Activated T-helper 1 cell treated with anti-CD3 and anti-CD28 coated beads, Interleukin-12 subunit alpha, Interleukin-12 subunit beta, Interleukin-2, Interleukin-4 antibody, amounts not matched to agents 30 ng/mL and 10 ng/mL and 1 ng/mL, durations not matched to agents 14 hours and 24 hours and 36 hours (primary cell): ENCODE data around the gene VWA5B1. TPM values are rescaled to one million over a fixed set of nuclear protein-coding genes. Genes with fewer than 3 reads are reported as not detected.

ENCODE experiments used
- DNase-seq: peaks from one replicate; pipeline ENCODE4 v3.0.0; 2021; ENCODE audit warnings: low spot score
- H3K27ac Mint-ChIP-seq: one replicate; pipeline ENCODE4 v1.8.0; 2021; ENCODE audit warnings: mild to moderate bottlenecking, mixed read lengths
- H3K27me3 Mint-ChIP-seq: one replicate; pipeline ENCODE4 v1.8.0; 2022; ENCODE audit warnings: mild to moderate bottlenecking, moderate library complexity, mixed read lengths; ENCODE audit not compliant: insufficient read depth
- H3K36me3 Mint-ChIP-seq: one replicate; pipeline ENCODE4 v1.8.0; 2021; ENCODE audit warnings: low read depth, mixed read lengths
- H3K4me1 Mint-ChIP-seq: one replicate; pipeline ENCODE4 v1.8.0; 2021; ENCODE audit warnings: low read depth, mixed read lengths
- H3K4me3 Mint-ChIP-seq: one replicate; pipeline ENCODE4 v1.8.0; 2021; ENCODE audit warnings: mild to moderate bottlenecking, moderate library complexity, mixed read lengths
- H3K9me3 Mint-ChIP-seq: one replicate; pipeline ENCODE4 v1.8.0; 2021; ENCODE audit warnings: mixed read lengths
- intact Hi-C: fragments of 100-400 bp; cut with micrococcal nuclease; formaldehyde crosslinking; loops from one replicate; pipeline ENCODE4 v1.15.1; 2024
- total RNA-seq: library from RNA; stranded (reverse); gene quantifications from 2 replicates; pipeline ENCODE4 v1.2.3, GENCODE V29; 2022

VWA5B1 gene
- total RNA-seq, 1 donor from 2014 or later: 0.05 TPM

DNA sequence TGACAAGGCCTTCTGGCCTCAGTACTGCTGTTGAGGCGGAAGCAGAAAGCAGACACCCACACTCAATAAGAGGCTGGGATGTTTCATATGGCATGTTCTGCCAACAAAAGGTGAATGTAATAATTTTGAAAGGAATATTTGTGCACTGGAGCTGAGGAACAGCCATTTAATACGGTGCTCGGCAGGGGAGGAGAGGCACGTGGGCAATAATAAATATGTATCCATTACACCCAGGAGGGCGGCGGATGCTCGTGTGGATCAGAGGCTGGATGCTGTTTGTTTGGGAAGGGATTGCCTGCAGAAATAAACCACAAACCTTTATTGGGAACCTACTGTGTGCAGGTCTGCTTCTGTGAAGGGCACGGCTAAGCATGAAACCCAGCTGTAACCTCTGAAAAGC, 92.0 kb downstream of the VWA5B1 start:
- intact Hi-C loops: no loop called here
- DNase-seq: no peak
- Mint-ChIP-seq H3K27me3 (peaks cover 17% of the 10 kb centered on the region), H3K36me3 (no peaks in the 10 kb centered on the region), H3K9me3 (no peaks in the 10 kb centered on the region), H3K4me1 (no peaks in the 10 kb centered on the region), H3K4me3 (no peak overlapping the region), H3K27ac (no peak overlapping the region)

DNA sequence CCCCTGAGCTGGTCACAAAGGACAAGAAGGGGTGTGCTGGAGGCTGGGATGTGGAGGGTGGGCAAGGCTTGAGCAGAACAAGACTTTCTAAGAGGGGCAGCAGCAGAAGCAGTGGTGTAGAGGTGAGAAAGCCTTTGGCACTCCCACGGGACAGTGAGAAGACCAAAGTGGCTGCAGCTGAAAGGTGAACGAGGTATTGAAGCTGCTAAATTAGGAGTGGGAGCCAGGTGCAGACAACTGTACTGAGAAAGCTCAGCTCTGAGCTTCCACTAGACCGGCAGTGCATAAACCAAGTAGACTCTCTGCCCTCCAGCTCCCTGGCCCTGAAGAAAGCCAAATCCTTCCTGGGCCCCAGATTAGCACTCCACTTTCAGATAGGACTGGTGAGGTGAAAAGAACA, 93.0 kb downstream of the VWA5B1 start:
- no peak for DNase-seq
- intact Hi-C loops: no loop called here
- Mint-ChIP-seq H3K27me3 (peaks cover 16% of the 10 kb centered on the region), H3K36me3 (no peaks in the 10 kb centered on the region), H3K9me3 (no peaks in the 10 kb centered on the region), H3K27ac (no peak overlapping the region), H3K4me3 (no peak overlapping the region), H3K4me1 (no peaks in the 10 kb centered on the region)

DNA sequence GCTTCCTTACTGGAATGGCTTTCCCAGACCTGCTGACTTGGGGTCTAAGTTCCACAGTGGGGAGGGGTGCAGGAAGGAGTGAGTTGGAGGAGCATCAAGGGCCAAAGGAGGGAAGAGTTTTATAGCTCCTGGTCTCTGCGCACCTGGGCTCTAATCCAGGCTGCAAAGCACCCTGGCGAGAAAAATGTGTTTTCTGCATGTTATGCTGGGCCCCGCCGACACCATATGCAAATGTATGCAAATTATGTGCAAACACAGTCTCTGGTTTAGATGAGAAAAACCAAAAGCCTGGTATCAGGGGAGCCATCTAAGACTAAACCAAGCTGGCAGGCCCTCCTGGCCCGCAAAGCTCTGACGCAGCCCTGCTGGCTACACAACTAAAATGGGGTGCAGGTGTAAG, 95.0 kb downstream of the VWA5B1 start:
- peaks cover 18% of the 10 kb centered on the region for H3K27me3 Mint-ChIP-seq
- no peaks in the 10 kb centered on the region for H3K9me3 Mint-ChIP-seq
- no peaks in the 10 kb centered on the region for H3K36me3 Mint-ChIP-seq
- no peak overlapping the region for H3K4me3 Mint-ChIP-seq
- no peaks in the 10 kb centered on the region for H3K4me1 Mint-ChIP-seq
- intact Hi-C loops: no loop called here
- H3K27ac Mint-ChIP-seq: no peak overlapping the region
- DNase-seq: no peak

DNA sequence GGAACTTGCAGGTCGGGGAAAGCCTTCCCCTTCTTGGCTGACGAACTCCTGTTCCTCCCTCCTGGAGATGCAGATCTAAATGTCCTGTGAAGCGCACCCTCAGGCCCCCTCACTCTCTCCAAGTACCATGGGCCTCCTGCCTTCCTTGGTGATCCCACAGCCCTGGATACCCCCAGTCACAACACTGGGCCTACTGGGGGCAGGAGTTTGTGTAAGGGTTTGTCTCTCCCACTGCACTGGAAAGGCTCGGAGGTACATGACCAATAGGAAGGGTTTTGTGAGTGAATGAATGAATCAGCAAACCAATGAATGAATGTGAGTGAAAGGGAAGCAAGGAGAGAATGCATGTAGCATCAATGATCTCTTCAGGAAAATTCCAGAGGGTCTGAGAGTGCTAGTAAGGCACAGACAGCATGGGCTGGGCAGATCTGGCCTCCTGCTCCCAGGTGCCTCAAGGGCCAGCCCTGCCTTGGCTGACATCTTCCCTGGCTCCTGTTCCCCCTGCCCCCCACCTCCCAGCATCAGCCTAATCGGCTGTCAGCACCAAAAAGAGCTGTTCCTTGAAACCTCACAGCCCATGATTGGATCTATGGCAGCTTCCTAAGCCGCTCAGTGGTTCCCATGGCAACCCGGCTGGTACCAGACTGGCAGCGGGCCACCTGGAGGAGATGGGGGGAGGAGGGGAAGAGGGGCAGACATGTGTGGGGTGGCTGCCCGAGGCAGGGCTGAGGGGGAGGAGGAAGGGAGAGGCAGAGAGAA, 95.8 kb downstream of the VWA5B1 start:
- DNase-seq: no peak
- H3K9me3 Mint-ChIP-seq: no peaks in the 10 kb centered on the region
- no peaks in the 10 kb centered on the region for H3K36me3 Mint-ChIP-seq
- intact Hi-C loops: no loop called here
- peaks cover 22% of the 10 kb centered on the region for H3K27me3 Mint-ChIP-seq
- no peak overlapping the region for H3K4me3 Mint-ChIP-seq
- H3K4me1 Mint-ChIP-seq: no peaks in the 10 kb centered on the region
- no peak overlapping the region for H3K27ac Mint-ChIP-seq

DNA sequence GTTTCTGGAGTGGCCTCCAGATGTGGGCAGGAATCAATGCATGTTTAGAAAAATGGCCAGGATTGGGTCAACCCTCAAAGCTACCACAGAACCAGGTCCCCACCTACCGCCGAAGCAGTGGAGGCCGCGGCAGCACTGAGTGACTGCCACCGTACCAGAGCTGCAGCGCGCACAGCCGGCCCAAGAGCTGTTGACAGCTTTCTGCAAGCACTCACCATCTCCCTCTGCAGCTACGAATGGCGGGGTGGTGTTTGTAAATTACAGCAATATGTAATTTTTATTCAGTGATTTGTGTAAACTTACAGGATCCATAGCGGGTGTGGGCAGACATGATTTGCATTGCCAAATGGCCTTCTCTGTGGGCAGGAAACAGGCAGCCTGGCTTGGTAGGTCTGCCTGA, 98.9 kb downstream of the VWA5B1 start:
- no peak for DNase-seq
- Mint-ChIP-seq H3K27me3 (peaks cover 38% of the 10 kb centered on the region), H3K36me3 (no peaks in the 10 kb centered on the region), H3K9me3 (peaks cover 8% of the 10 kb centered on the region), H3K4me3 (no peak overlapping the region), H3K4me1 (no peaks in the 10 kb centered on the region), H3K27ac (no peak overlapping the region)
- intact Hi-C loops: no loop called here

DNA sequence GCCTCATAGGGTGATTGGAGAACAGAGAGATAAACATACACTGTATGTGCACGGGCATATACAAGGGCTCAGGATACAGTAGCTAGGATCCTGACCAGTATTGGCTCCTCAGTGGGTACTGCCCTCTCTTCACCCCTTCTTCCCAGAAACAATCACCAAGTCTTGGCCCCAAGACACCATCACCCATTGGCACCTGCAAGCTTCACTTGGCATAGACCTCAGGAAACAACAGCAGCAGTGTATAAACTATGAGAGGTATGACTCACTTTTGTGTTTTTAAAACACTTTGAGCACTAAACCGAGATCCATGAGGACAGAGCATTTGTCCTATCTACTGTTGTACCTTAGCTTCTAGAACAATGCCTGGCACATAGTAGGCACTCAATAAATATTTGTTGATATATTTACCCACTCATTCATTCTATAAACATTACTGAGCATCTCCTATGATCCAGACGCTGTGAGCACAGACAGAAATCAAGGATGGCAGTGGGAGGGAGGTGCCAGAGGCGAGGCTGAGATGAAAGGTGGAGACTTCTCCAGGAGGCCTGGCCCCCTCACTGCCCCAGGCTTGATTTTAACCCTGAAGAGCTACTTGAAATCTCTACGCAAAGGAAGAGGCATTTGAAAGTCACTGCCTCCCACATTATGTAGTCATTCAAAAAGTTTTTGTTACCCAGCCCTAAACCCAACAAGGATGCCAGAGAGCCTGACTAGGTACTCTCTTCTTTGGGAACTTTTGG, 100.1 kb downstream of the VWA5B1 start:
- Mint-ChIP-seq H3K27ac (no peak overlapping the region), H3K4me3 (no peak overlapping the region), H3K27me3 (peaks cover 42% of the 10 kb centered on the region), H3K36me3 (no peaks in the 10 kb centered on the region), H3K4me1 (no peaks in the 10 kb centered on the region), H3K9me3 (peaks cover 16% of the 10 kb centered on the region)
- no peak for DNase-seq
- intact Hi-C loops: no loop called here

DNA sequence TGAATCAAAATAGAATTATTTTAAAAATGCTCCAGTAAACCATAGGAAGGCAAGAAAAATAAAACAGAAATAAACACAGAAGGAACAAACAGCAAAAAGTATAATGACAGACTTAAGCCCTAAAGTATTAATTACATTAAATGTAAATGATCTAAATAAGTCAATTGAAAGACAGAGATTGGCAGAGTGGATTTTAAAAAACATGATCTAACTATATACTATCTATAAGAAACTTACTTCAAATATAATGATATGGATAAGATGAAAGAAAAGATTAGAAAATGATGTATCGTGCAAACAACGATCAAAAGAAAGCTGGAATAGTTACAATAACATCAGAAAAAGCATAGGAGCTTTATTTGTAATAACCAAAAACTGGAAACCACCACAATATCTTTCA, 104.6 kb downstream of the VWA5B1 start:
- no peaks in the 10 kb centered on the region for H3K36me3 Mint-ChIP-seq
- H3K4me3 Mint-ChIP-seq: no peak overlapping the region
- H3K27ac Mint-ChIP-seq: no peak overlapping the region
- no peak for DNase-seq
- H3K27me3 Mint-ChIP-seq: peaks cover 53% of the 10 kb centered on the region
- intact Hi-C loops: no loop called here
- H3K9me3 Mint-ChIP-seq: peaks cover 16% of the 10 kb centered on the region
- H3K4me1 Mint-ChIP-seq: no peaks in the 10 kb centered on the region

DNA sequence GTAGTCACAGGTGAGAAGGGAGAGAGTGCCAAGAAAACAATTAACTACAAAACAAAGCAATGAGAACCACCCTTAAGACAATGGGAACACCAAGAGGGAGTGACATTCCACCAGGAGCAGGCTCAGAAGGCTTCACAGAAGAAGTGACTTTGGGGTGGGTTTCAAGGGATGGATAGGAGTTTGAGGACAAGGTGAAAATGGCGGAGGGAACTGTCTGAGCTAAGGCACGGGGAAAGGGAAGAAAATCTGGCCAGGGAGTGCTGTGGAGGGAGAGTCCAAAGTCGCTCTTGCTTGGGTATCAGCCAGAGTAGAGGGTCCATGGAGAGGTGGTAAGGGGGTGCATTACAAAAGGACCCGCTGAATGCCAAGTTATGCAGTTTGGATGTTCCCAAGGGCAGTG, 108.1 kb downstream of the VWA5B1 start:
- intact Hi-C loops: no loop called here
- H3K9me3 Mint-ChIP-seq: peaks cover 16% of the 10 kb centered on the region
- no peak overlapping the region for H3K4me3 Mint-ChIP-seq
- no peaks in the 10 kb centered on the region for H3K36me3 Mint-ChIP-seq
- DNase-seq: no peak
- peaks cover 46% of the 10 kb centered on the region for H3K27me3 Mint-ChIP-seq
- H3K4me1 Mint-ChIP-seq: no peaks in the 10 kb centered on the region
- no peak overlapping the region for H3K27ac Mint-ChIP-seq

DNA sequence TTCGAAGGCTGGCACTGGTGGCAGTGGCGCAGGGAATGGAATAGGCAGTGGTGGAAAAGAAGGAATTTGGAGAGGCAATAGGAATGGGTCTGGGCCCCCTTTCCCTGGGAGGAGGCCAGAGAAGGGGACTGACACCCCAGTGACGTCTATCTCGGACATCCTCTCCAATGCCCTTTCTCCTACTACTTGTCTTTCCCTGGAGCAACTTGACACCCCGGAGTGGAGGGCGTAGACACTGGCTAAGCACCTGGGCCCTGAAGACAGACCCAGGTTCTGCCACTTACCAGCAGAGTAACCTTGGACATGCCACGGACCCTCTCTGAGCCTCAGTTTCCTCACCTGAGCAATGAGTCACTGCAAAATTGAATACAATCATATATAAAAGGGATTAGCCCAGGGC, 108.5 kb downstream of the VWA5B1 start:
- H3K4me3 Mint-ChIP-seq: no peak overlapping the region
- peaks cover 12% of the 10 kb centered on the region for H3K9me3 Mint-ChIP-seq
- H3K27me3 Mint-ChIP-seq: peaks cover 45% of the 10 kb centered on the region
- intact Hi-C loops: no loop called here
- H3K27ac Mint-ChIP-seq: no peak overlapping the region
- H3K36me3 Mint-ChIP-seq: no peaks in the 10 kb centered on the region
- no peaks in the 10 kb centered on the region for H3K4me1 Mint-ChIP-seq
- no peak for DNase-seq

DNA sequence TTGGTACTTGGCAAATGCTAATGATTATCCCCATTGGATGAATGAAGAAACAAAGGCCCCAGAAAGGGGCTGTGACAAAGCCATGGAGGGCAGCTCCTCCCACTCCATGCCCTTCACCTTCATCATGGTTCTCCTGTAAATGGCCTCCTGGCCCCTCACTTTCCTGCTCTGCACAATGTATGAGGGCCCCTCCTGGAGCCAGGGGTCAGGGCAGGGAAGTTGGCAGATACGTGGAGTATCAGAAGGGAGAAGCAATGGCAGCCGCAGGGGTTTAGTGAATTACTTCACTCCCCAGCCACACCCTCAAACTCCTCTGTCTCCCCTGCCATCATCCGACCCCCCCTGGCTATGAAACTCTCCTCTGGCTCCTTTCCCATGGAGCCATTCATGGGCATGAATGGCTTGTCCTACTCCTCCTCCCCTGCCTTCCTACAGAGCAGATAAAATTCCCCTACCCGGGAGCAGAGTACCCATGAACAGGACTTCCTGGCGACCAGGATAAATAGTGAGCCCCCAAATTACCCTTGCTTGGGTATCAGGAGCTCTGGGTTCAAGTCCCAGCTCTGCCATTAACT, 109.0 kb downstream of the VWA5B1 start:
- peaks cover 8% of the 10 kb centered on the region for H3K9me3 Mint-ChIP-seq
- H3K4me3 Mint-ChIP-seq: no peak overlapping the region
- peaks cover 46% of the 10 kb centered on the region for H3K27me3 Mint-ChIP-seq
- no peak overlapping the region for H3K27ac Mint-ChIP-seq
- no peak for DNase-seq
- no peaks in the 10 kb centered on the region for H3K36me3 Mint-ChIP-seq
- no peaks in the 10 kb centered on the region for H3K4me1 Mint-ChIP-seq
- intact Hi-C loops: no loop called here

DNA sequence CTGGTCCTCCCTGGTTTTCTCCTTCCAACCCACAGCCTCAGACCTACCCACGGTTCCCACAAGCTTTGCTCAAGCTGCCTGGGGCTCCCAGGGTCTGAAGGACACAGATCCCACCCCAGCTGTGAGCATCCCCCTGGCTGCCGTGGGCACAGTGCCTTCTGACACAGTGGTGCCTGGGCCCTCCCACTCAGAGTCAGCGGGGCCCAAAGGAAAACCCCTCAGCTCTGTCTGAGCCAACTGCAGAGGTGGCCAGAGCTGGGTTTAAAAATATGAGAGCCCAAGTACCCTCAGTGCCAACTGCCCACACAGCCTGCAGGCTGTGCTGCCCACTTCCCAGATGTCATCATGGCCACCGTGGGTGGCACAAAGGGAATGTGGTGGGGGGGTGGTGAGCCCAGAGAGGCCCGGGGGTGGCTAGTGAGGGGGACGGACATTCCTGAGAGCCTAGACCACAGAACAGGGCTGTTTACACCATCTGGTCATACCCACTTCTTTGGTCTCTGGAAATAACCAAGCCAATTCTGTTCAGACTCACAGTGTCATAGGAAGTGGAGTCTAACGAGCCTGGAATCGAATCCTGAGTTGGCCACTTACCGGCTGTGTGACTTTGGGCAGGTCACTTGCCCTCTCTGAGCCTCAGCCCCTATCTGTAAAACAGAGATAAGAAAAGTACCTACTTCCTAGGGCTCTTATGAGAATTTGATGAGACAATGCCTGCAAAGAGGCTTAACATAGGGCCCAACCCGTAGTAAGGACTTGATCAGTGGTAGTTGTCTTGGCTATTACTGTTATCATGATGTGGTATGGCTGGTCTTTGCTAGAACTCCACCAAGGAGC, 109.9 kb downstream of the VWA5B1 start:
- H3K27me3 Mint-ChIP-seq: peaks cover 38% of the 10 kb centered on the region
- no peaks in the 10 kb centered on the region for H3K4me1 Mint-ChIP-seq
- H3K9me3 Mint-ChIP-seq: peaks cover 1% of the 10 kb centered on the region
- H3K36me3 Mint-ChIP-seq: no peaks in the 10 kb centered on the region
- no peak overlapping the region for H3K27ac Mint-ChIP-seq
- no peak overlapping the region for H3K4me3 Mint-ChIP-seq
- no peak for DNase-seq
- intact Hi-C loops: no loop called here

DNA sequence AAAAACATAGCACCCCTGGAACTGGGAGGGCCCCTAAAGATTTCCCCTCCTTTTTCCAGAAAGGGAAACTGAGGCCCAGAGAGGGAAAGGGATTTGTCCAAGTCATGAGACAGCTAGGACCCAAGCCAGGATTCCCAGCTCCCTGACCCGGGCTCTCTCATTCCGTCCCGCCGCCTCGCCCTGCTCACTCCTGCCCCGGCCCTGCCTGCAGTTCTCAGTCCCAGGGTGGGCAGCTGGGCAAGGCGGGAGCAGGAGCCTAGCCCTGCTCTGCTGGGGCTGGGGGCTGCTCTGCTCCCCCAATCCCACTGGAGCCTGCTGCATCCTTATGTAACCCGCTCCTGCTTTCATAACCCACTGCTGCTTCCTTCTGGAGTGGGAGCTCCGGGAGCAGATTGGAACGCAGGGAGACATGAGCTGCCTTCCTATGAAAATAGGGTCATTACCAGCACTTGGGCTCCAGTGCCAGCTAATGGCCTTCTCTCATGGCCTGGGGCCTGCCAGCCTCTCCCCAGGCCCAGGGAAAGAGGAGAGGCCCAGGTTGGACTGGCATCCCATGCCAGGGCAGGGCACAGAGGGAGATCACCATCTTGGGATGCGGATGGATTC, 110.8 kb downstream of the VWA5B1 start:
- H3K4me1 Mint-ChIP-seq: no peaks in the 10 kb centered on the region
- H3K4me3 Mint-ChIP-seq: no peak overlapping the region
- intact Hi-C loops: no loop called here
- no peak overlapping the region for H3K27ac Mint-ChIP-seq
- no peak for DNase-seq
- peaks cover 40% of the 10 kb centered on the region for H3K27me3 Mint-ChIP-seq
- no peaks in the 10 kb centered on the region for H3K36me3 Mint-ChIP-seq
- H3K9me3 Mint-ChIP-seq: no peaks in the 10 kb centered on the region
